HG02973 (cell line): ENCODE data around the gene AP2A1.

Source experiments
- ATAC-seq: cut with Tn5 transposase; IDR thresholded peaks from one replicate; pipeline ENCODE4 v1.9.1; 2021; ENCODE audit warnings: moderate library complexity; ENCODE audit not compliant: unreplicated experiment

Gene AP2A1

GRCh38 chr19:49764341-49764740 lies 2.5 kb upstream of the AP2A1 start:
- no peak for ATAC-seq

- peak; percentile 86 for ATAC-seq
Observed at GRCh38 chr19:49766007-49766929, 533 bp upstream of the AP2A1 start.

- no peak for ATAC-seq
Observed at GRCh38 chr19:49767381-49767780, 580 bp downstream of the AP2A1 start.

- no peak for ATAC-seq
Observed at GRCh38 chr19:49767967-49768581, 1.3 kb downstream of the AP2A1 start.

GRCh38 chr19:49770529-49770928 lies 3.7 kb downstream of the AP2A1 start:
- ATAC-seq, result no peak

GRCh38 chr19:49771674-49772139 lies 4.9 kb downstream of the AP2A1 start:
- ATAC-seq, result no peak

GRCh38 chr19:49772850-49773432 lies 6.1 kb downstream of the AP2A1 start:
- no peak for ATAC-seq

- no peak for ATAC-seq
Observed at GRCh38 chr19:49773663-49774350, 7.0 kb downstream of the AP2A1 start.

GRCh38 chr19:49774969-49775368 lies 8.2 kb downstream of the AP2A1 start:
- no peak for ATAC-seq

GRCh38 chr19:49775742-49776370 lies 9.1 kb downstream of the AP2A1 start:
- no peak for ATAC-seq

GRCh38 chr19:49776371-49776764 lies 9.6 kb downstream of the AP2A1 start:
- ATAC-seq, result no peak

GRCh38 chr19:49779731-49780555 lies 13.1 kb downstream of the AP2A1 start:
- no peak for ATAC-seq

- no peak for ATAC-seq
Observed at GRCh38 chr19:49780861-49781260, 14.1 kb downstream of the AP2A1 start.

GRCh38 chr19:49781394-49781793 lies 14.6 kb downstream of the AP2A1 start:
- no peak for ATAC-seq

GRCh38 chr19:49782515-49782914 lies 15.7 kb downstream of the AP2A1 start:
- ATAC-seq, result no peak

GRCh38 chr19:49786376-49786820 lies 19.6 kb downstream of the AP2A1 start:
- no peak for ATAC-seq

- no peak for ATAC-seq
Observed at GRCh38 chr19:49787746-49788145, 20.9 kb downstream of the AP2A1 start.

GRCh38 chr19:49788857-49789256 lies 22.1 kb downstream of the AP2A1 start:
- ATAC-seq, result no peak

- no peak for ATAC-seq
Observed at GRCh38 chr19:49790866-49791265, 24.1 kb downstream of the AP2A1 start.
